NT2/D1 (cell line): ENCODE data around the gene METTL25.

Experiments
- SUZ12 ChIP-seq: IDR thresholded peaks from 2 replicates; pipeline ENCODE4 v1.6.1; 2011; ENCODE audit not compliant: insufficient read length, insufficient read depth; ENCODE audit errors: extremely low read depth
- YY1 ChIP-seq: IDR thresholded peaks from 2 replicates; pipeline ENCODE4 v1.6.1; 2011; ENCODE audit not compliant: insufficient read length, insufficient read depth
- ZNF274 ChIP-seq: IDR thresholded peaks from 2 replicates; pipeline ENCODE4 v1.6.1; 2011; ENCODE audit warnings: mild to moderate bottlenecking, low read depth, low read length

DNA sequence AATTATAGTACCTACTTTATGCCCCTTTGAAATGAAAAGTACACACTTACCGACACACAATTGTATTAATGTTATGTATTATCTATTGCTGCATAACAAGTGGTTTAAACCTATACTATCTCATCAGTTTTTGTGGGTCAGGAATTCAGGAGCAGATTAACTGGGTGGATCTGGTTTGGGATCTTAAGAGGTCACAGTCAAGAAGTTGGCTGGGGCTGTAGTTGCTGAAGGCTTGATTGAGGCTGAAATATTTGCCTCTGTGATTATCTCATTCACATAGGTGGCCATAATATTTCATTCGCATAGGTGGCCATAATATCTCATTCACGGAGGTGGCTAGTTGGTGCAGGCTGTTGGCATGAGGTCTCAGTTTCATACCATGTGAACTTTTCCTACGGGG, 5.7 kb downstream of the METTL25 start:
- TF ChIP-seq SUZ12 (no peak), YY1 (no peak), ZNF274 (no peak)
